ENCODE measurements around the gene ISX.

- TF ChIP-seq EZH2 (IDR thresholded peaks at IDR 0.05) (no peak), POLR2AphosphoS5 (IDR thresholded peaks at IDR 0.05; ENCODE audit: borderline replicate concordance, low read depth, low read length) (no peak), FOXP2 (optimal IDR thresholded peaks at IDR 0.05; ENCODE audit: control extremely low read depth, extremely low read length, insufficient read depth) (no peak)
Observed at GRCh38 chr22:35020517-35020916, 45.4 kb upstream of the ISX start.
